Activated naive CD4-positive, alpha-beta T cell treated with anti-CD3 and anti-CD28 coated beads, Interleukin-2, amount 50 U/mL, for 72 hours (primary cell): ENCODE data around the gene NKD2. TPM values are rescaled to one million over a fixed set of nuclear protein-coding genes. Genes with fewer than 3 reads are reported as not detected.

Experiments used
- ATAC-seq, 2 donors: fragments of 150-1000 bp; cut with Tn5 transposase; 2 replicates each; pipeline ENCODE4 v1.10.0; 2021; ENCODE audit warnings: mild to moderate bottlenecking in 2 of 2, moderate library complexity in 2 of 2
- DNase-seq, 2 donors: peaks; one replicate each; pipeline ENCODE4 v3.0.0; 2021 to 2022; ENCODE audit warnings: low spot score in 2 of 2
- H3K27ac Mint-ChIP-seq, 2 donors: one replicate each; pipeline ENCODE4 v1.8.0; 2022; ENCODE audit warnings: mild to moderate bottlenecking in 2 of 2, mixed read lengths in 2 of 2
- H3K36me3 Mint-ChIP-seq, 2 donors: one replicate each; pipeline ENCODE4 v1.8.0; 2022; ENCODE audit warnings: mixed read lengths in 2 of 2
- H3K9me3 Mint-ChIP-seq, 2 donors: one replicate each; pipeline ENCODE4 v1.8.0; 2022; ENCODE audit warnings: mixed read lengths in 2 of 2
- total RNA-seq, 2 donors: library from RNA; stranded (reverse); gene quantifications; one replicate each; pipeline ENCODE4 v1.2.3, GENCODE V29; 2022

Gene NKD2
- total RNA-seq, 2 donors from 2014 or later: 1.8 to 14.6 TPM

DNA sequence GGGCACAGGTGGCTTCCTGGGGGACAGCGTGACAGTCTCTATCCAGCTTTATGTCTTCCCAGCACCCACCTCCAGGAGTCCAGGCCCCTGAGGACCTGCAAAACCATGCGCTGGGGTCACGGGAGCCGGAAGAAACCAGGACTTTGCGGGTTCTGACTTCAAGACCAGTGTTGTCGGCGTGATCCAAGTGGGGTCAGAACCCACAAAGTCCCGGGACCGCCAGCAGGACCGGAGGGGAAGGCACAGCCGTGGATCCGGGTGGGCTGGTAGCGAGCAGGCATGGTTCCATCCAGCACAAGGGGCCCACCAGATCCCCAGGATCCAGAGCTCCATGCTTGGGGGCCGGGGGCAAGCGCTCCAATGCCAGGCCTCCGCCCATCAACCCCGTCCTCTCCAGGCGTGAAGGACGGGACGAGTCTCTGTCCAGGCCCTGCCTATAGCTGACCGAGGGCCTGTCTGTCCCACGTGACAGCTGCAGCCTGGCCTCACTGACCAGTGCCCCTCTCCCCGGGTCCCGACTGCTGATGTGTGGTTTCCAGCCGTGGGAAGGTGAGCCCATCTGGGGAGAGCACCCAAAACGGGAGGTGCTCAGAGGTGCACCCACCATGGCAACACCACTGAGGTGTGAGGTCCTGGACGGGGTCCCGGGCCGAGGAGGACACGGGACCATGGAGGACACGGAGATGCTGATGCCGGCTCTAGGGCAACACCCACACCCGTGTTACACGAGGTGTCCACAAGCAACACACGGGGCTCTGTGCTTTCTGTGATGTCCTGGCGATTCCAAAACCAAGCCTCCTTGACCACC is 54.4 kb downstream of the NKD2 start:
- Mint-ChIP-seq H3K9me3 (no peaks in the 10 kb centered on the region), H3K36me3 (no peaks in the 10 kb centered on the region), H3K27ac (no peak overlapping the region)
- no peak for DNase-seq
- ATAC-seq: no peak

DNA sequence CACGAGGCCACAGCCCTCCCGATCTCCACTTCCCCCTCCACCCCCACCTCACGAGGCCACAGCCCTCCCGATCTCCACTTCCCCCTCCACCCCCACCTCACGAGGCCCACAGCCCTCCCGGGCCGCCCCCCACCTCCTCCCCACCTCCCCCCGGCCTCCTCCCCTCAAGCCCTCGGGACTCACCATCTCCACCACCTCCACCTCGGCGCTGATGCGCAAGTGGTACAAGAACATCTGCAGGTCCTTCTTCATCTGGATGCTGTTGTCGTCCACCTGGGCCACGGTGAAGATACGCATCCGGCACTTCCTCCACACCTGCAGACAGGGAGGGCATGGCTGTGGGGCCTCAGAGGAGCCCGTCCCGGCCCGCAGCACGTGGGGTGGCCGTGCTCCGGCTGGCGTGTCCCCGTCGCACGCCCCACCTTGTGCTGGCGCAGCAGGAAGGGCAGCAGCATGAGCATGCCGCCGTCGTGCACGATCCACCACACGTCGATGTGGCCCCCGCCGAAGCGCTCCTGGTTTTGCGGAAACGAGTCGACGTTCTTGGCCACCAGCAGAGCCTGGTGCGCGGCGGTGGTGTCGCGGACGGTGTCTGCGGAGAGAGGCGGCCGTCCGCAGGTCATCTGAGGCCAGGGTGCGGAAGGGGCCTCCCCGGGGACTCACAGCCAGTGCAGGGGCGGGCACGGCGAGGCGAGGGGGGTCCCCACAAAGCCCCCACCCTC is 55.2 kb downstream of the NKD2 start:
- H3K36me3 Mint-ChIP-seq: no peaks in the 10 kb centered on the region
- no peaks in the 10 kb centered on the region for H3K9me3 Mint-ChIP-seq
- no peak overlapping the region for H3K27ac Mint-ChIP-seq
- DNase-seq: no peak
- ATAC-seq: no peak

DNA sequence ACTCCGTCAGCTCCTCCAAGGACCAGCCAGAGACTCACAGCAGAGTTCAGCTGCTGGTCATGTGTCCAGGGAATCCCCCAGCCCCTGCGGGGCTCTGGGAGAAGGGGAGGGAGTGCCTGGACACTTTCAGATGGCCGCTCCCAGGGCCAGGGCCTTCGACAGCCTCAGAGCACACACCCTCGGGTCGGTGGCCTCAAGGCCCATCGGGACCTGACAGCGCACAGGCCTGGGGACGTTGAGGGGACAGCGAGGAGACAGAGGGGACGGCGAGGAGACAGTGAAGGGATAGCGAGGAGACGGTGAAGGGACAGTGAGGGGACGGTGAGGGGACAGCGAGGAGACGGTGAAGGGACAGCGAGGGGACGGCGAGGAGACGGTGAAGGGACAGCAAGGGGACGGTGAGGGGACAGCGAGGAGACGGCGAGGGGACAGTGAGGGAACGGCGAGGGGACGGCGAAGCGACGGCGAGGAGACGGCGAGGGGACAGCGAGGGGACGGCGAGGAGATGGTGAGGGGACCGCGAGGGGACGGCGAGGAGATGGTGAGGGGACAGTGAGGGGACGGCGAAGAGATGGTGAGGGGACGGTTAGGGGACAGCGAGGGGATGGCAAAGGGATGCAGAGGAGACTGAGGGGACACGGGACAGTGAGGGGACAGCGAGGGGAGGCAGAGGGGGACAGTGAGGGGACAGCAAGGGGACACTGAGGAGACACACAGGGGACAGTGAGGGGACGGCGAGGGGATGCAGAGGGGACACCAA is 56.0 kb downstream of the NKD2 start:
- no peak for ATAC-seq
- DNase-seq: no peak
- Mint-ChIP-seq H3K9me3 (no peaks in the 10 kb centered on the region), H3K36me3 (no peaks in the 10 kb centered on the region), H3K27ac (peak overlapping the region in 1 of 2 donors; percentile 5)

DNA sequence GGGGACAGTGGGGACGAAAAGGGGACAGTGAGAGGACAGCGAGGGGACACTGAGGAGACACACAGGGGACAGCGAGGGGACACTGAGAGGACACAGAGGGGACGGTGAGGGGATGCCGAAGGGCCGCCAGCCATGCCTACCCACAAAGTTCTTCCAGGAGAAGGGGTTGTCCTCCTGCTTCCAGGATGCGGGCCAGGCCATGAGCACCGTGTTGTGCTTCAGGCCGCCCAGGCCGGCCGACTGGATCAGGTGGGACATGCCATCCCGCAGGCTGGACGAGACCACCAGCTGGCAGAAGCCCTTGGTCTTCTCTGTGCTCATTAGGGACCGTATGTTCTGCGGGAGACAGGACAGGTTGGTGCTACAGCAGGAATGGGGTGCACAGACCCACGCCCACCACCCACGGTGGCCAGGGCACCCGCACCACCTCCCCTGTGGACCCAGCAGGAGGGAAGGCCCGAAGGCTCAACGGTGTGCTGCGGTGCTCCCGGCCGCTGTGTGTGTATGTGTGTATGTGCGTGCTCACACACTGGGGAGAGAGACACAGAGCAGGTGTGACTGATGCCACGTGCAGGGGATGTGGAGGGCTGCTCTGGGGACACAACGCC is 56.6 kb downstream of the NKD2 start:
- DNase-seq: no peak
- no peak overlapping the region for H3K27ac Mint-ChIP-seq

DNA sequence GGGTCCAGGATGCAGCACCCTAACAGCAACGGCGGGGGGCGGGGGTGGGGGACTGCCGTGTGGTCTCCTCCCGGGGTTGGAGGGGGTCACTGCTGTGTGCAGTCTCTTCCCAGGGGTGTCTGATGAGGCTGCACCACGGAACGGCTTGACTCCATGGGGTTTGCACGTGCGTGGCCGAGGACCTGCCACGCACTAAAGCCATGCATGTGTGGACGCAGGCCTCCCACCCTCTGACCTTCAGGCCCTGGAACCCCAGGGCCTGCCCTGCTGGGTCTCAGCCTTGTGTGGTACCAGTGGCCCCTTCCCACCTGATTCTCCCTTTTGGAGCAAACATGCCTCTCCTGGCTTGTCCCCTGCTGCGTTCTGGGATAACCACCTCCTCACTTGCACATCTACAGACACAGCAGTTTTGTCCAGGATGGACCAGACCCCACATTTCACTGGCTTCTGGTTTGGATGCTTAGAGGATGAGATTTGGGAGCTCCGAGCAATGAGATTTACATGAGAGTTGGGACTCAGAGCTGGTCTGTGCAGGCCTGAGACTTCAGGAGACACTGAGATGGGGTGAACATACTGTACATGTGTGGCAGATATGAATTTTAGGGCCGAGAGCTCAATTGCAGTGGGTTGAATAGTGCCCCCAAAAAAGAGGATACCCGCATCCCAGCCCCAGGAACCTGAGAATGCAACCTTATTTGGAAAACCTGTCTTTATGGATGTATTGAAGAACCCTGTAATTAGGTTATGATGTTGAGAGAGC is 57.5 kb downstream of the NKD2 start:
- H3K36me3 Mint-ChIP-seq: no peaks in the 10 kb centered on the region
- DNase-seq (no peak), ATAC-seq (no peak)
- peak overlapping the region in 1 of 2 donors; percentile 30 for H3K27ac Mint-ChIP-seq
- H3K9me3 Mint-ChIP-seq: no peaks in the 10 kb centered on the region

More for the DNA sequence above, 56.6 kb downstream of the NKD2 start:
- Mint-ChIP-seq H3K36me3 (no peaks in the 10 kb centered on the region), H3K9me3 (no peaks in the 10 kb centered on the region)
- ATAC-seq: peak in 1 of 2 donors; percentile 21

DNA sequence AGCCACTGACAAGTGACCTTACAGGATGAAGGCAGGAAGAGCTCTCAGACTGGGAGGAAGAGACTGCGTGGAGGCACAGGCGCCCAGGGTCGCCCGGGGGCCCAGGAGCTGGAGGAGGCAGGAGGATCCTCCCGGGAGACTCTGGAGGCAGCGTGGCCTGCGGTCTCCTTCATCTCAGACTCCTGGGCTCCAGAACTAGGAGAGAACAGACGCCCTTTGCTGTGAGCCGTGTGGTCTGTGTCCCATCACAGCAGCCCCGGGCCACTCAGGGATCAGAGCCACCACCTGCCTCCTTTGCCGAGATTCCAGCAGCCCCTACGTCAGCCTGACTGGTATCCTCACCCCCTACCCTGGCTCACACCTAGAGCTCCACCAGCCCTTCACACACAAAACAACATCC is 58.1 kb downstream of the NKD2 start:
- ATAC-seq (no peak), DNase-seq (no peak)
- H3K27ac Mint-ChIP-seq: no peak overlapping the region
- H3K36me3 Mint-ChIP-seq: no peaks in the 10 kb centered on the region
- H3K9me3 Mint-ChIP-seq: no peaks in the 10 kb centered on the region

DNA sequence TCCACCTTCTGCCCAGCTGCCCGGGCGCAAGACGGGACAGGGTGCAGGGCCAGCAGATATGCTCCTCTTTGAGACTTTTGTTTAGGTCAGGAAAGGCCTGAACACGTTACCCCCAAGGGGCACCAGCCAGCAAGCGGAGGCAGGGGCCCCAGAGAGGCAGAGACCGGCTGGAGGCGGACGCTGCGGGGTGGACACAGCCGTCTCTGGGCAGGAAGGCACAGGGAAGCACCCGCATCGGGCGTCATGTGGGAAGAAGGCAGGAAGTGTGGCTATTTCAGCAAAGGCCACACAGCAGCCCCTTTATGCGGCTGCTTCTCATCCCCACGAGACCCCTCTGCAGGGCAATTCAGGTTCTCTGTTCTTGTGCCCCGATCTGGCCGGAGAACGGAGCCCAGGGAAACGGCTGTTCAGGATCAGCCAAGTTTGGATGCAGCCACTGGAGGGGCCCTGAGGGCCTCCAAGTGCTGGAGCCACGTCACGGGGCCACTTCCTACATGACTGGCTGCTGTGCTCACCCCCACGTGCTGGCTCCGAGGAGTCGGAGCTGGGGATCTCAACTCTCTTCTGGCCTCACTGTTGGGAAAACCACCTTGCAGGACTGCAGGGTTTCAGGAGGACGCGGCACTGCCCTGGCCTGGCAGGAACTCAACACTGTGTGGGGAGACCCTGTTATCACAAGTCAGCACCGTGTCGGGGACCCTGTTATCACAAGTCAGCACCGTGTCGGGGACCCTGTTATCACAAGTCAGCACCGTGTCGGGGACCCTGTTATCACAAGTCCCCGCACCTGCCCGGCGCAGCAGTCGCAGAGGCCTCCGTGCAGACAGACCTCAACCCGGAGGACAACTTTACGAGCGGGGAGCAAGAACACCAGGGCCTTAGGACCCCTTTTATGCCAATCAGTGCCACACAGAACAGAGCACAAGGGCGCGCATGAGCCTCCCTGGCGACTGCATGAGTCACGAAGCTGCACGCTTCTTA is 58.8 kb downstream of the NKD2 start:
- no peak overlapping the region for H3K27ac Mint-ChIP-seq
- H3K9me3 Mint-ChIP-seq: no peaks in the 10 kb centered on the region
- ATAC-seq (no peak), DNase-seq (no peak)
- no peaks in the 10 kb centered on the region for H3K36me3 Mint-ChIP-seq

DNA sequence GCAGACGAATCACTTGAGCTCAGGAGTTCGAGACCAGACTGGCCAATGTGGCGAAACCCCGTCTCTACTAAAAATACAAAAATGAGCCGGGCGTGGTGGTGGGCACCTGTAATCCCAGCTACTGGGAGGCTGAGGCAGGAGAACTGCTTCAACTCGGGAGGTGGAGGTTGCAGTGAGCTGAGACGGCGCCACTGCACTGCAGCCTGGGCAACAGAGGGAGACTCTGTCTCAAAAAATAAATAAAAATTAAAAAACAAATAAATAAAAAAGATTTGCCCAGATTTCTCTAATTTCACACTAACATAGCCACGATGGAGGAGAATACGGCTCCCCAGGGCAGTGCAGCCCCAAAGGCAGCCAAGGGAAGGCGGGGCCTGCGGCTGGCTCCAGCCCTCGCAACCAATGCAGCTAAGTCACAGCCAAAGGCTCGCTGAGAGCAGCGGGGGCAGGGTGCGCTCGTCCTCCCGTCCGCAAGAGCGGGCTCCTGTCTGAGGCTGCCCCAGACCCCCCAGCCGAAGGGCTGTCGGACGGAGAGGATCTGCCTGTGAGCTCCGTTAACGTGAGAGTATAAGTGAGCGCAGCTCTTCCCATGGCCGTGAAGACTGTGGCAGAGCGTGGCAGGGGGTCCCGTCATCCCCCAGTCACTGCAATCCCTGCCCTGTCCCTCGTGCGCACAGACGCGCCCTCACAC is 59.7 kb downstream of the NKD2 start:
- no peaks in the 10 kb centered on the region for H3K36me3 Mint-ChIP-seq
- H3K9me3 Mint-ChIP-seq: no peaks in the 10 kb centered on the region
- H3K27ac Mint-ChIP-seq: no peak overlapping the region
- no peak for DNase-seq
- no peak for ATAC-seq

DNA sequence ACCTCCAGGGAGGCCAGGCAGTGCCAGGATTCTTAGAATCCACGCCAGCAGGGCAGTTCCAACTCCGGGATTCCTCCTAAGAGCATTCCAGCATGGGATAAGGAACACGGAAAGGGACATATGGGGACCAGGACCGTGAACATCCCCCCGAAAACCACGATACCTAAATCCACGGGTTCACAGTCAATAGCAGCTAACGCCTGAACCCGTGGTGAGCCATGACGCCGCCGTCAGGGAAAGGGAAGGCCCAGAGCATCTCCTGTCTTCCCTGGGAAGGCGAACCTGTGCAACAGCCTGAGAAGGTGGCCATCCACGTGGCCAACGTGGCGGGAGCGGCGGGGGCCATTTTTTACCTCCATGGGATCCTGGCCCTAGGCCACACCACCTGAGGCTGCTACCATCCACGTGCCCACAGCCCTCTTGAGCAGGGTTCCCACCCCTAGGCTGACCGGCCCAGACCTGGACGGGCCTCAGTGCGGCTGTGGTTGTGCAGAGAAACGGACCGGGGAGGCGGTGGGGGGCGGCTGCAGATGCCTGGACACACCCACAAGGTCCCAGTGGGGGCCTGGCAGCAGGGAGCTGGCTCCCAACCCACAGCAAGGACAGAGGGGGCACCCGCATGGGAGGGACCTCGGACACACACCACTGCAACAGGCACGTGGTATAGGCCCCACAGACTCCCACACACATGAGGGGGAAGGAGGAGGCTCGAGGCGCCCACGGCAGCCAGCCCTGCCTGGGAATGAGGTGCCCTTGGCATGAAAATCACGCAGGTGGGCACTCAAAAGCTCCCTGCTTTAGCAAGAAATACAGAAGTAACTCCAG is 60.5 kb downstream of the NKD2 start:
- no peak overlapping the region for H3K27ac Mint-ChIP-seq
- H3K36me3 Mint-ChIP-seq: no peaks in the 10 kb centered on the region
- ATAC-seq: no peak
- DNase-seq: no peak
- no peaks in the 10 kb centered on the region for H3K9me3 Mint-ChIP-seq

DNA sequence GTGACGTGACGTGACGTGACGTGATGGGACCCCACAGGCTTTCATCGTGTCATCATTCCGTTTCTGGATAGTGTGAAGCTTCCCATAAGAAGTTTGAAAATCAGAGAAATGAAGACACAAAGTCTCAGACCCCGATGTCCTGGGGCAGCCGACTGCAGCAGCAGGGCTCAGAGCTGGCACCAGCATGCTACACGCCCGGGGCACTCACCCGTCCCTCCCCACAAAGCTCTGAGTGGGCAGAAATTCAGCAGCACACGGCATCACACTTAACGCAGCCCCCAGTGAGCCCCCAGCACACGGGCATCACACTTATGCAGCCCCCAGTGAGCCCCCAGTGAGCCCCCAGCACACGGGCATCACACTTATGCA is 61.1 kb downstream of the NKD2 start:
- ATAC-seq: no peak
- Mint-ChIP-seq H3K27ac (no peak overlapping the region), H3K9me3 (no peaks in the 10 kb centered on the region), H3K36me3 (no peaks in the 10 kb centered on the region)
- DNase-seq: no peak

DNA sequence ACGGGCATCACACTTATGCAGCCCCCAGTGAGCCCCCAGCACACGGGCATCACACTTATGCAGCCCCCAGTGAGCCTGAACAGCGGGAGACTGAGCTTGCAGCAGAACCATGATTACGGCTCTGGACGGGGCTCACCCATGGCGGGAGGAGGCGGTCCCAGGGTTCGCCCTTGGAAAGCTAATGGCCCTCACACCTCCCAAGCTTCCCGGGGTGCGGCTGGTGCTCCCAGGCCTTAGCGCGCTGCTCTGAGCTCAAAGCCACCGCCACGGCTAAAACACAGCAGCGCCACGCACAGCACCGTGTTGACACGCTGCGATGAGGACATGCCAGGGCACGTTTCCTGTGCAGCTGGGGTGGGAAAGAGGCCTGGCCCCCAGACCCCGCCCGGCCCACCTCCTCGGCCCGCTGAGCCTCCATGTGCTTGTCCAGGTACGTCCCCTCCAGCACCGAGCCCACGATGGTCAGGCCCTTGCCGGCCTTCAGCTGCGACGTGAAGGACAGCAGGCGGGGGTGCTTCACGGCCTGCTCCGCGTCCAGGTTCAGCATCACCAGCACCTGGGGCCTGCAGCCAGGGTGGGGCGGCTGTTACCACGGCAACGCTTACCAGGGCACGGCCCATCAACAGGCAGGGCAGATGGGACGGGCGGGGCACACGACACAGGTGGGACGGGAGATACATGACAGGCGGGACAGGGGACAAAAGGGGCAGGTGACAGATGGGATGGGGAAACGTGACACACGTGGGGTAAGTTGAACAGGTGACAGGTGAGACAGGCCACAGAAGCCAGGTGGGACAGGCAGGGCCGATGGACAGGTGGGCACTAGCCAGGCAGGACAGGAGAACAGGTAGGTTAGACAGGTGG is 64.9 kb downstream of the NKD2 start:
- no peaks in the 10 kb centered on the region for H3K9me3 Mint-ChIP-seq
- DNase-seq: no peak
- peak overlapping the region in 1 of 2 donors; percentile 80 for H3K27ac Mint-ChIP-seq
- no peaks in the 10 kb centered on the region for H3K36me3 Mint-ChIP-seq
- ATAC-seq: no peak

DNA sequence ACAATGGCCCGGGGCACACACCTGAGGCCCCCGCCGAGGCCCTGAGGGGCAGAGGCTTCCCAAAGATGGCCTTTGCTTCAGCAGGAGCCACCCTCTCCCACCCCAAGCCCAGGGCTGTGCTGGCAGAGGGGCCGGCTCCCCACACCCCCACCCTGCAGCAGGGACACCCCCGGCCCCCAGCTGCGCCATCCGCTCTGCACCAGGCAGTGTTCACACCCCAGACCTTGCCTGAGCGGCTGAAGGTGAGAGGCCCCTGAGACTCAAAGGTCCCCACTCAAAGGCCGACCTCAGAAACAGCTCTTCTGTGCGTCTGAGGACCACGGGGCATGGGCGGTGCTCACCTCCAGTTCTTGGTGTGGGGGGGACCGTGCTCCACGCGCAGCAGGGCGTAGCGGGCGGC is 65.6 kb downstream of the NKD2 start:
- Mint-ChIP-seq H3K9me3 (no peaks in the 10 kb centered on the region), H3K27ac (peak overlapping the region in 1 of 2 donors; percentile 80), H3K36me3 (no peaks in the 10 kb centered on the region)
- ATAC-seq (no peak), DNase-seq (no peak)

DNA sequence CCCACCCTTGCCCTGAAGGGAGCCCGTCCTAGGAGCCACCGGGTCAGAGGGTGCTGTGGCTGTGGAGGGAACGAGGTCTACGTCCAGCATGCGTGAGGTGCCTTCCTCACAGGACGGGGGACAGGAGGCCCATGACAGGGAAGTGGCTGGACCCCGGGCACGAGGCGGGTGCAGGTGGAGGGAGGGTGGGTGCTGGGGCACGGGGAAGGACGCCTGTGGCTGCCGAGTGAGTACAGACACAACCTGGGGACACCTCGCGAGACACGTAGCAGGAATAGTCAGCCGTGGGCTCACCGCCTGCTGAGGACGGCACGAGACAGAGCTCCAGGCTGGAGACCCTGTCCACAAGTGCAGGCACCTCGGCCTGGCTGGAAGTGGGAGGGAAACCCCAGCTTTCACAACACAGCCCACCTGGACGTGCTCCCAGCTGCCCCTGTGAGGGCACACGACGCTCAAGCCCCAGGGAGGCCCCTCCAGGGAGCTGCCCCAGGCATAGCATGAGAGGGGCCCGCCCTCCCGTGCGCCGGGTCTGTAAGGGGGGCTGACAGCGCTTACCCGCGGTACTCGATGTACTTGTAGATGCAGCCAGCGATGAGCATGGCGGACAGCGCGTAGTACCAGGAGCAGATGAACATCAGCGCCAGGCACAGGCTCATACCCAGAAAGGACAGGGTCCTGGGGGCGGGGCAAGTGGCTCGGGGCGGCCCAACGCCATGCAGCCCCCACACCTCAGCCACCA is 66.4 kb downstream of the NKD2 start:
- ATAC-seq (peak in 1 of 2 donors; percentile 12), DNase-seq (no peak)
- Mint-ChIP-seq H3K27ac (peak overlapping the region in 1 of 2 donors; percentile 54), H3K36me3 (no peaks in the 10 kb centered on the region), H3K9me3 (no peaks in the 10 kb centered on the region)
